Heart right ventricle (tissue), 16 donors: ENCODE measurements around the gene NECAB3. TPM values are rescaled to one million over a fixed set of nuclear protein-coding genes. Genes with fewer than 3 reads are reported as not detected.

Experiments used
- ATAC-seq, 8 donors: fragments of 200-7000 bp; cut with Tn5 transposase; one replicate each; pipeline ENCODE4 v1.9.1; 2020; ENCODE audit warnings: mild to moderate bottlenecking in 8 of 8, moderate library complexity in 8 of 8, moderate number of reproducible peaks in 1 of 8
- DNase-seq, 2 donors: peaks; one replicate each; pipeline ENCODE4 v3.0.0-alpha.2; 2020
- H3K27ac ChIP-seq, 10 donors: fragments of 200-600 bp; sonication (generic) in 2 of 10; one replicate each; pipeline versions ENCODE4 v1.5.0 to v1.8.0; 2020 to 2022; ENCODE audit warnings: mild to moderate bottlenecking in 3 of 10
- H3K27me3 ChIP-seq, 7 donors: fragments of 200-600 bp; one replicate each; pipeline ENCODE4 v1.8.0; 2021 to 2022; ENCODE audit warnings: mild to moderate bottlenecking in 2 of 7
- H3K36me3 ChIP-seq, 9 donors: fragments of 200-600 bp; sonication (generic) in 1 of 9; one replicate each; pipeline versions ENCODE4 v1.5.0 to v1.8.0; 2020 to 2022; ENCODE audit warnings: mild to moderate bottlenecking in 2 of 9
- H3K4me1 ChIP-seq, 9 donors: fragments of 200-600 bp; sonication (generic) in 1 of 9; one replicate each; pipeline versions ENCODE4 v1.5.0 to v1.8.0; 2020 to 2022; ENCODE audit warnings: mild to moderate bottlenecking in 4 of 9
- H3K4me3 ChIP-seq, 10 donors: fragments of 200-600 bp; sonication (generic) in 2 of 10; one replicate each; pipeline versions ENCODE4 v1.5.0 to v1.8.0; 2020 to 2022; ENCODE audit warnings: mild to moderate bottlenecking in 7 of 10, moderate library complexity in 2 of 10
- H3K9me3 ChIP-seq, 11 donors: fragments of 200-600 bp in 10 of 11; sonication (generic) in 2 of 11; one replicate each; pipeline versions ENCODE4 v1.5.0 to v1.8.0; 2013 to 2022; ENCODE audit warnings: mild to moderate bottlenecking in 2 of 11, control low read depth in 1 of 11, moderate library complexity in 1 of 11
- WGBS, 2 donors: extraction: QIAGEN DNeasy Blood & Tissue Kit; methylation state at CpG; one replicate each; pipeline ENCODE4 v1.1.7; 2013; ENCODE audit warnings: inconsistent platforms in 1 of 2; 5-methylcytosine and 5-hydroxymethylcytosine counted together
- intact Hi-C, 10 donors: fragments of 100-400 bp; cut with DNase I; formaldehyde crosslinking; loops; one replicate each; pipeline versions ENCODE4 v1.11.1 to v1.14.2; 2022
- polyA plus RNA-seq, 2 donors: library from polyadenylated mRNA; stranded (reverse); fragments of 200-250 nt; gene quantifications; one replicate each; pipeline ENCODE4 v1.2.3, GENCODE V29; 2013
- total RNA-seq, 10 donors: library from RNA; stranded (reverse); fragmentation: NEBNext Ultra II Directional in 3 of 10; extraction: Animal tissue kit (Norgen Biotek cat#: 25700) in 3 of 10; gene quantifications; one replicate each; pipeline versions ENCODE4 v1.2.1 to v1.2.4, GENCODE V29; 2021 to 2023
- TF ChIP-seq, protein P1 (sequence below), 9 donors: fragments of 200-600 bp; sonication (generic) in 2 of 9; IDR thresholded peaks; one replicate each; pipeline versions ENCODE4 v1.5.0 to v1.8.0; 2021 to 2022; ENCODE audit warnings: antibody characterized with exemption in 9 of 9, mild to moderate bottlenecking in 5 of 9, moderate library complexity in 1 of 9
- donor health status: Arrhythmogenic right ventricular cardiomyopathy.
- donor health status: ischemic (EF 13 %, LVEDD 7.1; RV severe dilation, severe dysfunction).
- donor health status: healthy with polysubstance abuse.
- donor health status: DM: no; HTN: yes; CAD: no.
- donor health status: DM: no; HTN: no; CAD: no.
- donor health status: ischemic (EF 25% LVEDD 6.9; RV normal size, moderate dysfunction).
- donor health status: ischemic (EF 25% LVEDD 5.7; RV mildly dilated, moderate dysfunction).
- donor health status: healthy.
- donor health status: DM: yes; HTN: yes; CAD: no.
- donor health status: Ischemic cardiomyopathy.
- donor health status: ischemic (EF 35%, LVEDD 5.7; RV mildly dilated, moderate dysfunction).
- donor health status: nonischemic (EF 11% LVEDD 7.7; RV severe dilation, severe dysfunction).
- donor health status: DM: yes; HTN: yes; CAD: no.
- donor health status: PGD.
- donor health status: ischemic (EF 29% LVEDD 5.4; RV normal size, mild dysfunction).
- donor health status: nonischemic (EF 23%, LVEDD 6.1; RV moderate dilation, normal function).

Gene NECAB3
- total and polyA plus RNA-seq, 12 donors: 36.6 to 92.8 (median 77.2) TPM

DNA sequence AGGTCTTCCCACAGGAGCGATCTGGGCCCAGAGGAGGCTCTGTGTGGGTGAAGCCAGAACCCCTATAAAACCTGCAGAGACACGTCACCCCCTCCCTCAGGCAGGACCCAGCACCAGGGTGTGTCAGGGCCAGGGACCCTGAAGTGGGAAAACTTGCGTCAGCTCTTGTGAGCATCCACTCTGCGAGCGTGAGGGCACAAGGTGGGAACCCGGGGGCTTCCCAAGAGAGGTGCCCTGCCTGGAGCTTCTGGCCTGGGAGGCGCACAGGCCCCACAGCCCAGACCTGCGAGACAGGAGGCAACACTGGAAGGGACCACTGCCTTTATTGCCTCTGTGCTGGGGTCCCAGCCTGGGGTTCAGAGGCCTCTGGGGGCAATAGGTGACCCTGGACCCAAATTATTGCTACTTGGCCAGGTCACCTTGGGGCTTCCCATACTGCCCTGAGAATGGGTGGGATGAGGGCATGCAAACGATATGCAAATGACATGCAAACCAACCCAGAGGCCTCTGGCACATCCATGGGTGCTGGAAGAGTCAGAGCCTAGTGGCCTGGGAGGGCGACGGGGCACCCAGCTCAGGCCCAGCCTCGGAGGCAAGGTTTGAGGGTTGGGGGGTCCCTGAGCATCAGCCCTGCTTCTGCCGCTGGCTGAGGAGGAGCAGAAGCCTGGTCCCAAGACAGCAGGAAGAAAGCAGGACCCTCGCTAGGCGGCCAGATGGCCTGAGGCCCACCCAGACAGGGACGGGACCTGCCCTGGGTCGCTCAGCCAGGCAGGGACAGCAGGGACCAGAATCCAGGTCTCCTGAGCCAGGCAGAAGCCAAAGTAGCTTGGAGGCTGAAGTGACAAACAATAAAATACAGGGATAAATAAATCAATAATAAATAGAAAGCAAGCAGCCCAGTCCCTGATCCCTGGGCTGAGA lies 17.2 kb downstream of the NECAB3 start:
- DNase-seq (no peak), ATAC-seq (no peak)
- Histone ChIP-seq H3K4me1 (peaks cover 0 to 19% (median 7%) of the 10 kb centered on the region in 9 donors), H3K9me3 (no peaks in the 10 kb centered on the region), H3K27ac (no peak overlapping the region), H3K27me3 (no peaks in the 10 kb centered on the region), H3K36me3 (peaks cover 0 to 43% (median 6%) of the 10 kb centered on the region in 9 donors), H3K4me3 (no peak overlapping the region)
- WGBS, 2 donors: 95 to 96% methylated on average over 17 of the region's 17 CpGs
- TF ChIP-seq, protein P1, sequence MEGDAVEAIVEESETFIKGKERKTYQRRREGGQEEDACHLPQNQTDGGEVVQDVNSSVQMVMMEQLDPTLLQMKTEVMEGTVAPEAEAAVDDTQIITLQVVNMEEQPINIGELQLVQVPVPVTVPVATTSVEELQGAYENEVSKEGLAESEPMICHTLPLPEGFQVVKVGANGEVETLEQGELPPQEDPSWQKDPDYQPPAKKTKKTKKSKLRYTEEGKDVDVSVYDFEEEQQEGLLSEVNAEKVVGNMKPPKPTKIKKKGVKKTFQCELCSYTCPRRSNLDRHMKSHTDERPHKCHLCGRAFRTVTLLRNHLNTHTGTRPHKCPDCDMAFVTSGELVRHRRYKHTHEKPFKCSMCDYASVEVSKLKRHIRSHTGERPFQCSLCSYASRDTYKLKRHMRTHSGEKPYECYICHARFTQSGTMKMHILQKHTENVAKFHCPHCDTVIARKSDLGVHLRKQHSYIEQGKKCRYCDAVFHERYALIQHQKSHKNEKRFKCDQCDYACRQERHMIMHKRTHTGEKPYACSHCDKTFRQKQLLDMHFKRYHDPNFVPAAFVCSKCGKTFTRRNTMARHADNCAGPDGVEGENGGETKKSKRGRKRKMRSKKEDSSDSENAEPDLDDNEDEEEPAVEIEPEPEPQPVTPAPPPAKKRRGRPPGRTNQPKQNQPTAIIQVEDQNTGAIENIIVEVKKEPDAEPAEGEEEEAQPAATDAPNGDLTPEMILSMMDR (IDR thresholded peaks at IDR 0.05): no peak
- intact Hi-C loops: loop anchor here in 3 of 10 donors (5.0 to 10.0 kb wide), 3 partner anchors 190 to 262 kb away; no protein-coding TSS in a partner anchor

DNA sequence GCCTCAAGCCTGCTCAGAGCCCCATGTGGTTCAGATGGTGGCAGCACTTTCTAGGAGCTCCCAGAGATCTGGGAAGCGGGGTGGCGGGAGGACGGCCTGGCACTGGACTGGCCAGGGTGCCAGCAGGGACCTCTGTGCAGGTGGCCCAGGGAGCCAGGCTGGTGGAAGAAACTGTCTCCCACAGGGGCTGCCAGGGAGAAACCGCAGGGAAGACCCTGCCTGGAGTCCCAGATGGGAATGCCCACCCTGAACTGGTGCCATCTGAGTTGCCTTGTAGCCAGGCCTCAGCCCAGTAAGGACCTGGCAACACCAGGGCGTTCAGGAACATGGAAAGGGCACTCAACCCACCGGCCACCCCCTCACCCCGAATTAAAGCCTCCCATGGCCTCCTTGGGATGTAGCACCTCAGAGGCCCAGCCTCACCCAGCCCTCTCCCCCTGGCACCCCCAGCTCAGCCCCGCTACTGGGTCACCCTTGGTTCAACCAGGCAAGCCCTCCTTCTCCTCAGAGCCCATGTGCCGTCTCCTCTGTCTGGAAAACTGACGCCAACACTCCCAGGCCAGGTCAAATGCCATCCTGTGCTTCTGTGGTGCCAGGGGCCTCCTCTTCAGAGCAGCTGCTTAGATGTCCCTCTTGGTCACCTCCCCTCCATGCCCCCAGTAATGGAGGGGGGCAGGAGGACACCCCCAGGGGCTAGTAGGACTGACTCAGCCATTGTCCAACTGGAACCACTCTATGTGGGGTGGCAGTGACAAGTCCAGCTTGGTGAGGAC lies 18.0 kb downstream of the NECAB3 start:
- Histone ChIP-seq H3K4me1 (peaks cover 0 to 19% (median 10%) of the 10 kb centered on the region in 9 donors), H3K27me3 (no peaks in the 10 kb centered on the region), H3K36me3 (peaks cover 0 to 43% (median 6%) of the 10 kb centered on the region in 9 donors), H3K27ac (no peak overlapping the region), H3K9me3 (no peaks in the 10 kb centered on the region), H3K4me3 (no peak overlapping the region)
- 96 to 97% methylated on average over 10 of the region's 10 CpGs for WGBS, 2 donors
- ATAC-seq (no peak), DNase-seq (no peak)
- intact Hi-C loops: loop anchor here in 3 of 10 donors (5.0 to 10.0 kb wide), 3 partner anchors 189 to 261 kb away; no protein-coding TSS in a partner anchor
- TF ChIP-seq, protein P1 (IDR thresholded peaks at IDR 0.05): no peak

DNA sequence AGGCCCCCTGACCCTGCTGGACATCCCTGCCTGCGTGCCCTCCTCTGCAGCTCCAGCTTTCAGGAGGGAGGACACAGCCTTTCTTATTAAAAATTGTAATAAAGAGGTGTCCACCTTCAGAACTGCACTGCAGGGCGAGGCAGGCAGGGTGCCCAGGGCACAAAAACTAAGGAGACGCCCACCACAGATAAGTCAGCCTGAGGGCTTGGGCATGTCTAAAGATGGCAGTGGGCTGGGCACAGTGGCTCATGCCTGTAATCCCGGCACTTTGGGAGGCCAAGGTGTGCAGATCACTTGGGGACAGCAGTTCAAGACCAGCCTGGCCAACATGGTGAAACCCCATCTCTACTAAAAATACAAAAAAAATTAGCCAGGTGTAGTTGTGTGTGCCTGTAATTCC lies 19.1 kb downstream of the NECAB3 start:
- Histone ChIP-seq H3K4me1 (peaks cover 0 to 19% (median 10%) of the 10 kb centered on the region in 9 donors), H3K9me3 (no peaks in the 10 kb centered on the region), H3K4me3 (no peak overlapping the region), H3K36me3 (peaks cover 0 to 38% (median 6%) of the 10 kb centered on the region in 9 donors), H3K27me3 (no peaks in the 10 kb centered on the region), H3K27ac (no peak overlapping the region)
- ATAC-seq: no peak
- WGBS, 2 donors: 64 to 70% methylated on average over 4 of the region's 4 CpGs
- TF ChIP-seq, protein P1 (IDR thresholded peaks at IDR 0.05): no peak
- intact Hi-C loops: loop anchor here in 3 of 10 donors (5.0 to 10.0 kb wide), 3 partner anchors 188 to 260 kb away; no protein-coding TSS in a partner anchor
- DNase-seq: no peak

DNA sequence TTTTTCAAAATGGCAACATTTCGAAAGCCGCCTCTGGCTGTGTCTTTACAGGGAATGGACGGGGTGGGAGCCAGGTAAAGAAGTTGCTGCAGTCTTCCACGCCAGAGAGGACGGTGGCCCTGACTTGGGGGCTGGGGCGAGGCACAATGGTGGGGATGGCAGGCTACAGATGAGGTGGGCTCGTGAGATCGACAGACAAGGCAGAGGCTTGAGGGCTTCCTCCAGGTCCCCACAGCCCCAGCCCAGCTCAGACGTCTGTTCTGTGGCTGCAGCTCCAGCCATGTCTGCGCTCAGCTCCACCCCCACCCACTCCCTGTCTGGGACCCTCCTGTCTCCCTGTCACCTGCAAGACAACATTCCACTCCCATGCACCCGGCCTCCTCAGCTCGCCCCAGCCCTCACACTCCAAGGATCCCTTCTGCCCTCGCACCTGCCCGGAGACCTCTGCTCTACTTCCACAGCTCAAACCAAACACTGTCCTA lies 19.5 kb downstream of the NECAB3 start:
- DNase-seq (no peak), ATAC-seq (peak in 1 of 8 donors; percentile 4)
- H3K36me3 ChIP-seq: peaks cover 0 to 33% (median 6%) of the 10 kb centered on the region in 9 donors
- no peaks in the 10 kb centered on the region for H3K9me3 ChIP-seq
- no peaks in the 10 kb centered on the region for H3K27me3 ChIP-seq
- H3K27ac ChIP-seq: no peak overlapping the region
- TF ChIP-seq, protein P1 (IDR thresholded peaks at IDR 0.05): no peak
- peaks cover 0 to 19% (median 10%) of the 10 kb centered on the region in 9 donors for H3K4me1 ChIP-seq
- intact Hi-C loops: loop anchor here in 6 of 10 donors (5.0 to 10.0 kb wide), 5 partner anchors 187 to 260 kb away; no protein-coding TSS in a partner anchor
- WGBS, 2 donors: 74 to 80% methylated on average over 14 of the region's 14 CpGs
- no peak overlapping the region for H3K4me3 ChIP-seq
